DMS53 (cell line): Measurements from ENCODE around the gene AMMECR1.

Source experiments
- DNase-seq: peaks from one replicate; lab custom pipeline; 2025; lab: John Stamatoyannopoulos, UW

Gene AMMECR1

DNA sequence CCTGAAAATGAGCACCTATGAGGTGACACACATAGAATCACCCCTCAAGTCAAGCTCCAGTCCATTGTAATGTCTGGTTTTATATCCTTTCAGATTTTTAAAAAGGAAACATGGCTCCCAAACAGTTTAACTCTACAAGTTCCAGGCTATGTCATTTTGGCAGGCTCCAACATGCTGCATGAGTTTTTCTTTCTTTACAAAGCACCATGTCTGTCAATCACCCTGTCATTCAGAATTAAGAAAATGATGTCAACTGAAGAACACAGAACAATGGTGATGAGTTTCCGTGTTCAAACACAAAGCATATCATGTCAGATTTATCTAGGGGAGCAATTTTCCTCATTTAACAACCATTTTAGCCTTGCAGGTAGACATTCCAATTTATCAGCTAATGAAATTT lies 106.5 kb downstream of the AMMECR1 start:
- DNase-seq, result no peak

DNA sequence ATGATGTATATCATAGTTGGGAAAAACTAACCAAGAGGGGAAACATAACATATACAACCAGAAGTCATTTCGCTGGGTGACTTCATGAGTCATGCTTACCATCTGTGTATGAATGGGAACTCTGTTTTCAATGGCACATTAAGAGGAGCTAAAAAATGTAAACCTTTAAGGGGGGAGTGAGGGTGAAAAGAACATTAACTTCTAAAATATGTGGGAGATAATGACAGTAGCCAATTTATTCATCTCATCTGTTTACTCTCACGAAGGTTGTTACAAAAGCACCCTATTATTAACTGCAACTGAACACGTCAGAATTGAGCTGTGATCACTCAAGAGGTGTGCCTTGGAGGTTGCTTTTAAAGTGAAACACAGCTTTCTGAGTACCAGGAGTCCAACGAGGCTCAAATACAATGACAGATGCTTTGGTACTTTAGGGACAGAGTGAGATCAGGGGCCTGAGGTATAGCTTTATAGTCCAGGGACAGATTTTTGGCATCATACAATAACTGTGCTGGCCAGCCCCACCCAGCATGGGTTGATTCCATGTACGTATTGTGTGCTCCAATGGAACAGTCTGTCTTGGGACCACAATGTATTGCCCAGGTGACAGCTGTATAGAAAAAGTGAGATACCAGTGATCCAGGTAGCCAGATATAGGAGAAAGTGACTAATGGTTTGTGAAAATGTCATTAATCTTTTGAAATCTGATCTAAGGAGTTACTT lies 107.3 kb downstream of the AMMECR1 start:
- DNase-seq, result no peak

DNA sequence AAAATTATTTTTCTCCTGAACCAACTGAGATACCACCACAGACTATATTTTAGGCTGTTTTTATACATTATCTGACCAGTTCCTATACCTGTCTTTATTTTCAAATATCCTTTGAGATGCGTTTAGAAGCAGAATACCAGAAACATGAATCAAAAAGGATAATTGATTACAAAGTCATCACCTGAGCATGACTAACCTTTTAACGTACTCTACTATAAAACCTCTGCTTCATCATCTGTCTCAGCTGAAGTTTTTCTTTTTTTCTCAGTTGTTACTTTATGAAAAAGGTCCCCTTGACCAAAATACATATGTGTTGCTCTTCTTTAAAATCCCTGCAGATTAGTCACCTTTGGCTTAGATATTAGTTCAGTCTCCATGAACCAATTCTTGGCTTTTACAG lies 109.8 kb downstream of the AMMECR1 start:
- no peak for DNase-seq

DNA sequence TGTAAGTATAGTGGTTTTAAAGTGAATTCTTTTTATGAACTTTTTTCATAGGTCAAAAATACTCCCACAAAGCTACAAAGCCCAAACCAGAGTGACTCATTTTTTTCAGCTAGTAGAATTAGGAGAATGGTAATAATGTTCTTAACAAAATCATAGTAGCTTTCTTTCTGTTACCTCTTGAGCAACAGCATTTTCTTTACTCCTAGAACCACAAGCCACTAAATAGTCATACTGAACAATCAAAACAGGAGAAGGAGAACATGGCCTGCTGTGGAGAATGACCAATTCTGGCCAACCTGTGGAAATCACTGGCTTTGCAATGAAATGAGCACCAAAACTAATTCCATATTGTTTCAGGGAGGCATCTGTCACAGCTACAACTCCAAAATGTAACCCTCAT lies 112.9 kb downstream of the AMMECR1 start:
- DNase-seq, result no peak

- no peak for DNase-seq
Measured at GRCh38 chrX:110201799-110202198, 116.1 kb downstream of the AMMECR1 start.

DNA sequence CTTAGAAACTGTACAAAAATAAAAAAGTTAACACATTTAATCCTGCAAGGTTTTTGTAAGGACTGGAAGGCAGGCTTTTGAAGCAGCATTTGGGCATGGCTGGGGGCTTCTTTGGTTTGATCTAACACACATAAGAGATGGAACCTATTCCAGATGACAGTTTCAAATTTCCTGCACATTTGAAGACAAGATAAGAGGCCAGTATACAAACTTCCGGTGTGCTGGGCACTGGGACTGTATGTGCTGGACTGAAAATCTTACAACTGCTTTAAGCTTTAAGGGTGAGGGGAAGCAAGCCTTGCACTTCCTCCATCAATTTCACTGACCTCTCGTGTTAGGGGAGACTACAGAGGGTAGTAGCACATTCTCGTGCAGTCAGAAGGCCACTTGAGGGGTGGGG lies 122.9 kb downstream of the AMMECR1 start:
- DNase-seq, result no peak

DNA sequence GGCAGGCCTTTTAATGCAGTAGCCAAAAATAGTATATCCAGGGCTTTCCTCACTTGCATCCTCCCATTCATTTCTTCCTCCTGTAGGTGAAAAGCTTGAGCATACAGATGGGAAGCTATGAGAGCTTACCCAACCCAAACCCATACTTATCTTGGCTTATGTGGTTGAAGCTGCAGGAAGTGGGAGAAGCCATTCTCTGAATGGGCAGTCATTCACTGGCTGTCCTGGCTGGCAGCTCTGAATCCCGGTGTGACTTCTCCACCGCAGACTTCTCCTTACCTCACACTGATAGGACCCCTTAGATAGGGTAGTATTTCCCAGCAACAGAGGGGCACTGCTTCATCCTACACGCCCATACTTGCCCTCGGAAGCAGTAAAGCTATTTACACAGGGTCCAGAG lies 125.4 kb downstream of the AMMECR1 start:
- no peak for DNase-seq

DNA sequence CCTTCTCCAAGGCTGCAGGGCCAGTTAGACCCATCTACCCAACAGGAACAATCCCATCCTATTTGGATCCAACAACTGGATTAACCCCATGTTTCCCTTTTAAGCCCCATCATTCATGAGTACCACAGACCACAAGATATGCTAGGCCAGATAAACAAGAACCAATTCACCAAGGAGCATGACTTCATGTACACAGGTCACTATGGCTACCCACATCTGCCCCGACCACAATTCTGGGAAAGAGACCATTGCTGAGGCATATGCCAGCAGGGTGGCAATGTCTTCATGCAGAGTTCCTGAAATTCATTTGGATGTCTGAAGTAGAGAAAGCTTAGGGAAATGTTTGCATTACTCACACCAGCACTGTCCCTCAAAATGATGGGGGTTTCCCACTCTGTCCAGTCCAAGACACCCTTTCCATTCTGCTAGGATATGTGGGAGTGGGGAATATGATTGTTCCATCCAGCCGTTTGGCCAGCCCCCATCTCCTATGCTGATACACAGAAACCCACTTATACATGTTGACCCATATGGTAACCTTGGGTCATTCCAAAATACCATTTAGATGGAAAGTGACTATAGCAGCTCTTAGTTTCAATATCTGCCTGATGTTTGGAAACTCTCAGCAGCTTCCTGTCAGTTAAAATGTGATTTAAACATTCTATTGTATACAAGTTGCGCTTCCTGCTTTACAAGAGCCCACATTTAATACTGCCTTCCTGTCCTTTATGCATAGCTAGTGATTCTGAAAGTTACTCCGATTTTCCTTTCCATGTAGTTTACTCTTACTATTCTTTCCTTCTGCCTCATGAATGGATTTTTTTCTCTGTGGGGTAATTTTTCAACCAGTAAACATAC lies 129.0 kb downstream of the AMMECR1 start:
- no peak for DNase-seq

DNA sequence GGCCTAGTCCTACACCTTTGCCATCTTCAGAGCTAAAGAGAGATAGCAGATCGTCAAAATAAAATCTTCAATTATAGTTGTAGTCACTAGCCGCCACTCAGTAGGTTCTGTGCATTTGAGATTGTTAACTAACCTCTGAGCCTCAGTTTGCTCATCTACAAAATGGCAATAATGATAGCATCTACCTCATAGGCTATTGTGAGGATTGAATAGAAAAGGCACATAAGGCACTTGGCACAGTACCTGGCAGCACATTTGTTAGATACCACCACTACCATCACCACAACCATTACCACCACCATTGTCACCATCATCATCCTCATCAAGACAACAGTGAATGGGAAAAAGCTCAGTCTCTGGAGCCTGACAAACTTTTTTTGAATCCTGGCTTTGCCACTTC lies 134.6 kb downstream of the AMMECR1 start:
- no peak for DNase-seq

GRCh38 chrX:110182865-110183264 lies 135.0 kb downstream of the AMMECR1 start:
- no peak for DNase-seq

DNA sequence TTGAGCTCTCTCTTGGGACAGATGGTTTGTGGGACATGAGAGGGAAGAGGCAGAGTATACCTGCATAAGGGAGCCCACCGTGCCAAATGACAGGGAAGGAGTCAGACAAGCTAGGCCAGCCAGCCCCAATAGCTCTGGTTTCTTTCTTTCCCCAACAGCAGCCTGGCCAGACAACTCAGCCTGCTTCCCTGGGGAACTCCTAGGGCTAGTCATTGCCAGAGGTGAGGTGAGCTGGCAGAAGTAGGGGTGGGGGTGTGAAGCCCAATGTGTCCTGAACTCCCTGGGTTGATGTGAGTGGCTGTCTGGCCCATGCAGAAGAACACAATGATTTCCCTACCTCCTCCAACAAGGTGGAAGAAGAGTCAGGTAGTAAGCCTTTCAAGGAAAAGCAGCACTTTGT lies 135.5 kb downstream of the AMMECR1 start:
- DNase-seq, result no peak

DNA sequence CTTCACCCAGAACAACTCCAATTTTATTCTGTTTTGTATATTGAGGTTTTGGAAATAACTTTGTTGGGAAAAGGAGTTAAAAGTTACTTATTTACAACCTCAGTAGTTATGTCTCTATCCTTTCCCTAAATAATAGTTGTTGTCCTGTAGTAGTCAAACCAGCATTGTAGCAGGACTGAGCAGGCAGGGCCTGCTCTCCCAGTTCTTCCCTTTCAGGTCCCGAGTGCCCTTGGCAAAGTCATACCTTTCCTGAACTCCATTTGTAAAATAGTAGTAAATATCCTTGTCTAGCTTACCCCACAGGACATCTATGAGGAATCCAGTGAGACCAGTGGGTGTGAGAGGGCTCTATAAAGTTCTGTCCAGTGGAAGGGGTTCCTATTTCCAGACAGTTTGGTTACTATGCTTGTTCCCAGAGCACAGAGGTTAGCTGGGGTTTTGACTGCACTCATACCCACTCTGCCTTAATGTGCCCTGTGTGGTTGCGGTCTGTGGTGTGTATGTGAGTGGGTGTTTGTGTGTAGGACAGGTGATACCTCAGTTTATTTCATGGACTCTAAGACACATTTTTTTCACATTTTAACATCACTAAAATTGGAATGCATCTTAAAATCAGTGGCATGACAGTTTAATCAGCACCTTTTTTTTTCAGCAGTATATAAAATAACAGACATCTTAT lies 136.3 kb downstream of the AMMECR1 start:
- no peak for DNase-seq

DNA sequence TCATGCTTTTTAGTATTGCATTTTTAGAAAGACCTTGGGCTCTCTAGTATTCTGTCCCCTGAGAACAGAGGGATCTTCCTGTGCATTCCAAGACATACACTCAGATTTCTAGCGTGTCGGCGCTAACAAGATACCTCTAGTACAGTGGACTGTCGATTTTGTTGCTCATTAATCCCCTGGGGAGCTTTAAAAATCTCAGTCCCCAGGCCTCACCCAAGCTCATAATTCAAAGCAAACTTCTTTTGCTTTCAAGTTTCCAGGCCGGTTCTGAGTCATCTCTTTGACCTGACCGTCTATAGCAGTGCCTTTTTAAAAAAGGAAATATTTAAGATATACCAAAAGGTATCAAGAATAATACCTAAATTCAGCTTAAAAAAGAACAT lies 137.0 kb downstream of the AMMECR1 start:
- DNase-seq, result no peak

DNA sequence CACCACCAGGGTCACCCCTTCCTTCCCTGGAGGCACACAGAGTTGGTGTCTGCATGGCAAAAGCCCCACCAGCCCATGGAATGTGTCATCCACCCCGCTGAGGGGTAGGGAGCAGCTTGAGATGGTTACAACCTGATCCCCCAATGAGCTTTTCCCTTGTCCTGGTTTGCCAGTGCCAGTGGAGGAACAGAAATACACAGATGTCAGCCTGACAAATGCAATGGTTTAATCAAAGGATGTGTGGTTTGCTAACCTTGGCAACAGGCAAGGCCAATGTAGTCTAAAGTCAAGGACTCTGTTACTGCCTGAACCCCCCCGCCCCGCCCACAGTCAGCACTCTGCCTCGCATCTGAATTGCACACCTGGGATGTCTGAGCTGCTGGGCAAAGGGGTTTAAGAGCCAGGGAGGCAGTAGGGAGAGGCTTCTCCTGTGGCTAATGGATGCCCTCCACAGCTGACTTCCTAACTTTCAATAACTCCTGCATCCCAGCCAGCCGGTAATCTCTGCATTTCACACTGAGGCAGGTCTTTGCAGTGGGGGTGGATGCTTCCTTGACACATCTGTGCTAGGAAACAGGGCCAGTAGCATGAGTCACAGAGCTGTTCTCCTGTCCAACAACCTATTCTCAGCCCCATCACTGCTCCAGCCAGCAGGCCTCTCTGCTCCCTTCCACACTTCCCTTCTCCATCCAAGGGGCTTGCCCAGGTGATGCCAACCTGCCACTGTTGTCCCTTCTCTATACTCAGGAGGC lies 137.5 kb downstream of the AMMECR1 start:
- DNase-seq, result no peak

DNA sequence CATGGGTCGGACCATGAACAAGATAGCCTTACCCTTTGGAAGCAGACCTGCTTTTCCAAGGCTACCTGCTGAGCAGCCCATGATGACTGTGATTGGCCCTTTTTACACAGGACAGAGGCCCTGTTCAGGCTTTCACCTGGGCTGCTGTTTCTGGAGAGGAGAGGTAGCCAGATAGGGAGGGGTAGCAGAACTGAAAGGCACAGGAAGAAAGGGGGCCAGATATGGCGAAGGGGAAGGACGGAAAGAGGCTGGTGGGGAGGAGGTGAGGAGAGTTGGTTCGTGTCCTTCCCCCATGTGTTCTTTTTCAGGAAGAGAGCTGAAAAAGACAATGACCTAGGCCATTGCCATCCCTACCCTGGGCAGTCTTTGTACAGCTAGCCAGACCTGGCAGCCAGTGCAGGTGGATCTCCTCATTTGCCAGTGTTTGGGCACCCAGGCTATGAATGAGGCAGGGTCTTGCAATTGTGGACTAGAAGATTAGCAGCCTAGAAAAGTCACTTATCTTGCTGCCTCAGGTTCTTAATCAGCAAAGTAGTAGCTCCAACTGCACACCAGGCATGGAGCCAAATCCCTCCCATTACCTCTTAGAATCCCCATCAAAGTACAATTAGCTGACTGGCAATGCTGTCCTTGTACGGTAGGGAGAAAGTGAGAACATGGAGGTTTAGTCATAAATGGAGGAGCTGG lies 139.6 kb downstream of the AMMECR1 start:
- no peak for DNase-seq

GRCh38 chrX:110175696-110176095 lies 142.2 kb downstream of the AMMECR1 start:
- no peak for DNase-seq

DNA sequence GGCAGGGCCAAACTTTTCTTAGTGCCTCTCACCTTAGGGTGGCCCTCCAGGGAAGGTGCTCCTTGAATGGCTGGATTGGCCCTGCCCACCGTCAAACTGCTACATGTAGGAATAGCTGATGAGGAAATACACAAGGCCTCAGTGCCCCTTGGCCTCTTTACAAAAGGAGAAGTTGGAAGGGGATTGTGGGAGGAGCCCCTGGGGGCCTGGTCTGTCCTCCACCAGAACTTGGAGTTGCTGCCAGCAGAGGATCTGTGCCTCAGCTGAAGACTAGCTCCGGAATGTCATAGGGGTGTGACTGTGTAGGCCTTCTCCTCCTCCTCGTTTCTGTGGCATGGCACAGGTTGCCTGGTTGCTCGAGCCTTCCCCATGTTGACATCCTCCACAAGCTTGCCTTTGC lies 142.7 kb downstream of the AMMECR1 start:
- no peak for DNase-seq

GRCh38 chrX:110173192-110174175 lies 144.4 kb downstream of the AMMECR1 start:
- DNase-seq, result no peak

DNA sequence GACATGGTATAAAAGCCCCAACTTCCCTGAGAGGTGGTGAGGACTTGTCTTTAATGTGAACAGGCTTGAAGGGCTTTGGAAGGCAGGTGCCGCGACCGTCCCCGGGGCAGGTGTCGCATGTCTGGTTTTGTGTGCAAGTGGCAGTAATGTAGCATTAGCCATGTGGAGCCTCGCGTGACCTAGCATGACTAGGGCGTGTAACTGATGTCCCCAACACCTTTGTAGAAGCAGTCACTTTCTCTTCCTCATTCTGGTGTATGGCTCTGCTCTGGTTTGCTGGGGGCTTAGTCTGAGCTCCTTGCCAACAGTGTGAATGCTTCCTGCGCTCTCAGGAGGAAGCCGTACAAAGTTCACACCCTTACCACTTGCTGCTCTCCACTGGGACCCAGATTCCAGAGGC lies 145.7 kb downstream of the AMMECR1 start:
- DNase-seq, result no peak

- no peak for DNase-seq
Measured at GRCh38 chrX:110171442-110171841, 146.4 kb downstream of the AMMECR1 start.
